Measurements from ENCODE around the gene RPS26. TPM values are rescaled to one million over a fixed set of nuclear protein-coding genes. Genes with fewer than 3 reads are reported as not detected.
"Not testable (repeated sequence)": the region's sequence is repeated elsewhere in the genome, so short reads cannot be mapped to it uniquely, and the experiment has no call there.

Gene RPS26
- total RNA-seq, 1 donor from 2014 or later: 36.5 TPM

GRCh38 chr12:56071648-56072047 is 29.9 kb downstream of the RPS26 start:
- Histone ChIP-seq H3K36me3 (ENCODE audit: control insufficient read depth in 3 of 3, insufficient read depth in 3 of 3, low read length in 3 of 3) (no peaks in the 10 kb centered on the region), H3K27me3 (ENCODE audit: control insufficient read depth in 3 of 3, insufficient read depth in 3 of 3, low read length in 3 of 3) (peaks cover 0 to 3% (median 3%) of the 10 kb centered on the region in 3 donors), H3K4me1 (ENCODE audit: control insufficient read depth in 3 of 3, insufficient read depth in 3 of 3, low read length in 3 of 3) (no peaks in the 10 kb centered on the region), H3K4me3 (ENCODE audit: low read length in 3 of 3) (no peak overlapping the region), H3K27ac (ENCODE audit: low read depth, low read length) (no peak overlapping the region), H3K9ac (ENCODE audit: low read depth in 1 of 3, low read length in 3 of 3) (no peak overlapping the region), H3K9me3 (ENCODE audit: control insufficient read depth in 3 of 3, low read length in 3 of 3) (no peaks in the 10 kb centered on the region)

GRCh38 chr12:56074396-56074795 is 32.7 kb downstream of the RPS26 start:
- H3K4me1 ChIP-seq (ENCODE audit: control insufficient read depth in 3 of 3, insufficient read depth in 3 of 3, low read length in 3 of 3): peaks cover 4 to 7% (median 5%) of the 10 kb centered on the region in 3 donors

GRCh38 chr12:56077966-56078365 is 36.2 kb downstream of the RPS26 start:
- not testable (repeated sequence) for H3K9me3 ChIP-seq (ENCODE audit: control insufficient read depth in 3 of 3, low read length in 3 of 3); H3K36me3 ChIP-seq (ENCODE audit: control insufficient read depth in 3 of 3, insufficient read depth in 3 of 3, low read length in 3 of 3); H3K27ac ChIP-seq (ENCODE audit: low read depth, low read length); H3K4me3 ChIP-seq (ENCODE audit: low read length in 3 of 3); H3K9ac ChIP-seq (ENCODE audit: low read depth in 1 of 3, low read length in 3 of 3)
- Histone ChIP-seq H3K27me3 (ENCODE audit: control insufficient read depth in 3 of 3, insufficient read depth in 3 of 3, low read length in 3 of 3) (peaks cover 11 to 18% (median 18%) of the 10 kb centered on the region in 3 donors), H3K4me1 (ENCODE audit: control insufficient read depth in 3 of 3, insufficient read depth in 3 of 3, low read length in 3 of 3) (peaks cover 12 to 16% (median 15%) of the 10 kb centered on the region in 3 donors)

More at GRCh38 chr12:56074396-56074795, 32.7 kb downstream of the RPS26 start:
- H3K9me3 ChIP-seq (ENCODE audit: control insufficient read depth in 3 of 3, low read length in 3 of 3): no peaks in the 10 kb centered on the region
- H3K36me3 ChIP-seq (ENCODE audit: control insufficient read depth in 3 of 3, insufficient read depth in 3 of 3, low read length in 3 of 3): no peaks in the 10 kb centered on the region
- no peak overlapping the region for H3K4me3 ChIP-seq (ENCODE audit: low read length in 3 of 3)
- H3K27ac ChIP-seq (ENCODE audit: low read depth, low read length): no peak overlapping the region
- H3K9ac ChIP-seq (ENCODE audit: low read depth in 1 of 3, low read length in 3 of 3): no peak overlapping the region
- peaks cover 0 to 6% (median 6%) of the 10 kb centered on the region in 3 donors for H3K27me3 ChIP-seq (ENCODE audit: control insufficient read depth in 3 of 3, insufficient read depth in 3 of 3, low read length in 3 of 3)

- Histone ChIP-seq H3K9ac (ENCODE audit: low read depth in 1 of 3, low read length in 3 of 3) (no peak overlapping the region), H3K27ac (ENCODE audit: low read depth, low read length) (no peak overlapping the region), H3K4me1 (ENCODE audit: control insufficient read depth in 3 of 3, insufficient read depth in 3 of 3, low read length in 3 of 3) (peaks cover 12 to 16% (median 15%) of the 10 kb centered on the region in 3 donors), H3K4me3 (ENCODE audit: low read length in 3 of 3) (no peak overlapping the region), H3K36me3 (ENCODE audit: control insufficient read depth in 3 of 3, insufficient read depth in 3 of 3, low read length in 3 of 3) (no peaks in the 10 kb centered on the region), H3K27me3 (ENCODE audit: control insufficient read depth in 3 of 3, insufficient read depth in 3 of 3, low read length in 3 of 3) (peaks cover 11 to 18% (median 17%) of the 10 kb centered on the region in 3 donors), H3K9me3 (ENCODE audit: control insufficient read depth in 3 of 3, low read length in 3 of 3) (no peaks in the 10 kb centered on the region)
These were observed 36.7 kb downstream of the RPS26 start for GRCh38 chr12:56078427-56078826.

- Histone ChIP-seq H3K9ac (ENCODE audit: low read depth in 1 of 3, low read length in 3 of 3) (peak overlapping the region; percentile 20 to 74 (median 50)), H3K9me3 (ENCODE audit: control insufficient read depth in 3 of 3, low read length in 3 of 3) (no peaks in the 10 kb centered on the region), H3K27me3 (ENCODE audit: control insufficient read depth in 3 of 3, insufficient read depth in 3 of 3, low read length in 3 of 3) (peaks cover 11 to 18% (median 17%) of the 10 kb centered on the region in 3 donors), H3K36me3 (ENCODE audit: control insufficient read depth in 3 of 3, insufficient read depth in 3 of 3, low read length in 3 of 3) (no peaks in the 10 kb centered on the region), H3K27ac (ENCODE audit: low read depth, low read length) (peak overlapping the region; percentile 39), H3K4me3 (ENCODE audit: low read length in 3 of 3) (peak overlapping the region; percentile 72 to 80 (median 75)), H3K4me1 (ENCODE audit: control insufficient read depth in 3 of 3, insufficient read depth in 3 of 3, low read length in 3 of 3) (peaks cover 12 to 16% (median 15%) of the 10 kb centered on the region in 3 donors)
These were observed 37.4 kb downstream of the RPS26 start for GRCh38 chr12:56078931-56079722.

GRCh38 chr12:56079723-56080555 is 38.2 kb downstream of the RPS26 start, which contains the start of gene ERBB3:
TSS of gene ERBB3 (plus strand) at chr12:56080165. CDS start at chr12:56080301, 136 bp downstream.
- H3K9ac ChIP-seq (ENCODE audit: low read depth in 1 of 3, low read length in 3 of 3): peak within 1 kb of the TSS; percentile 64 to 74 (median 65)
- peaks cover 11 to 17% (median 14%) of the 10 kb centered on the region in 3 donors for H3K27me3 ChIP-seq (ENCODE audit: control insufficient read depth in 3 of 3, insufficient read depth in 3 of 3, low read length in 3 of 3)
- peaks cover 12 to 16% (median 15%) of the 10 kb centered on the region in 3 donors for H3K4me1 ChIP-seq (ENCODE audit: control insufficient read depth in 3 of 3, insufficient read depth in 3 of 3, low read length in 3 of 3)
- no peaks in the 10 kb centered on the region for H3K36me3 ChIP-seq (ENCODE audit: control insufficient read depth in 3 of 3, insufficient read depth in 3 of 3, low read length in 3 of 3)
- peak within 1 kb of the TSS; percentile 72 to 80 (median 75) for H3K4me3 ChIP-seq (ENCODE audit: low read length in 3 of 3)
- H3K9me3 ChIP-seq (ENCODE audit: control insufficient read depth in 3 of 3, low read length in 3 of 3): no peaks in the 10 kb centered on the region
- H3K27ac ChIP-seq (ENCODE audit: low read depth, low read length): peak within 1 kb of the TSS; percentile 74

- Histone ChIP-seq H3K4me1 (ENCODE audit: control insufficient read depth in 3 of 3, insufficient read depth in 3 of 3, low read length in 3 of 3) (peaks cover 12 to 16% (median 15%) of the 10 kb centered on the region in 3 donors), H3K4me3 (ENCODE audit: low read length in 3 of 3) (peak overlapping the region in 2 of 3 donors; percentile 72 to 80), H3K27me3 (ENCODE audit: control insufficient read depth in 3 of 3, insufficient read depth in 3 of 3, low read length in 3 of 3) (peaks cover 11 to 17% (median 14%) of the 10 kb centered on the region in 3 donors), H3K27ac (ENCODE audit: low read depth, low read length) (peak overlapping the region; percentile 74), H3K36me3 (ENCODE audit: control insufficient read depth in 3 of 3, insufficient read depth in 3 of 3, low read length in 3 of 3) (no peaks in the 10 kb centered on the region), H3K9ac (ENCODE audit: low read depth in 1 of 3, low read length in 3 of 3) (peak overlapping the region in 2 of 3 donors; percentile 57 to 64), H3K9me3 (ENCODE audit: control insufficient read depth in 3 of 3, low read length in 3 of 3) (no peaks in the 10 kb centered on the region)
These were observed 38.9 kb downstream of the RPS26 start for GRCh38 chr12:56080556-56081138.

- H3K27me3 ChIP-seq (ENCODE audit: control insufficient read depth in 3 of 3, insufficient read depth in 3 of 3, low read length in 3 of 3): peaks cover 11 to 17% (median 14%) of the 10 kb centered on the region in 3 donors
- H3K9ac ChIP-seq (ENCODE audit: low read depth in 1 of 3, low read length in 3 of 3): peak overlapping the region in 1 of 3 donors; percentile 32
- no peaks in the 10 kb centered on the region for H3K36me3 ChIP-seq (ENCODE audit: control insufficient read depth in 3 of 3, insufficient read depth in 3 of 3, low read length in 3 of 3)
- no peaks in the 10 kb centered on the region for H3K9me3 ChIP-seq (ENCODE audit: control insufficient read depth in 3 of 3, low read length in 3 of 3)
- peak overlapping the region in 1 of 3 donors; percentile 36 for H3K4me3 ChIP-seq (ENCODE audit: low read length in 3 of 3)
- H3K4me1 ChIP-seq (ENCODE audit: control insufficient read depth in 3 of 3, insufficient read depth in 3 of 3, low read length in 3 of 3): peaks cover 12 to 16% (median 15%) of the 10 kb centered on the region in 3 donors
- peak overlapping the region; percentile 74 for H3K27ac ChIP-seq (ENCODE audit: low read depth, low read length)
These were observed 40.0 kb downstream of the RPS26 start for GRCh38 chr12:56081393-56082347.

- peaks cover 11 to 14% (median 14%) of the 10 kb centered on the region in 3 donors for H3K27me3 ChIP-seq (ENCODE audit: control insufficient read depth in 3 of 3, insufficient read depth in 3 of 3, low read length in 3 of 3)
- no peak overlapping the region for H3K4me3 ChIP-seq (ENCODE audit: low read length in 3 of 3)
- no peak overlapping the region for H3K27ac ChIP-seq (ENCODE audit: low read depth, low read length)
- H3K36me3 ChIP-seq (ENCODE audit: control insufficient read depth in 3 of 3, insufficient read depth in 3 of 3, low read length in 3 of 3): no peaks in the 10 kb centered on the region
- no peak overlapping the region for H3K9ac ChIP-seq (ENCODE audit: low read depth in 1 of 3, low read length in 3 of 3)
- H3K4me1 ChIP-seq (ENCODE audit: control insufficient read depth in 3 of 3, insufficient read depth in 3 of 3, low read length in 3 of 3): peaks cover 12 to 18% (median 15%) of the 10 kb centered on the region in 3 donors
- H3K9me3 ChIP-seq (ENCODE audit: control insufficient read depth in 3 of 3, low read length in 3 of 3): no peaks in the 10 kb centered on the region
These were observed 40.7 kb downstream of the RPS26 start for GRCh38 chr12:56082382-56082781.
